Mesenchymal stem cell (in vitro differentiated cells and primary cell): ENCODE measurements around the gene ABAT.

Experiments used
- DNase-seq: peaks from one replicate; pipeline ENCODE4 v3.0.0-alpha.2; 2013
- H2AFZ ChIP-seq: one replicate; pipeline ENCODE4 v1.6.1; 2013; ENCODE audit warnings: low read depth, mild to moderate bottlenecking, control low read depth, inconsistent platforms, low read length, moderate library complexity
- H2AK5ac ChIP-seq: 2 replicates; pipeline ENCODE4 v1.6.1; 2013; ENCODE audit warnings: low read length, moderate library complexity, mild to moderate bottlenecking, inconsistent platforms; ENCODE audit not compliant: severe bottlenecking
- H2BK120ac ChIP-seq: one replicate; pipeline ENCODE4 v1.6.1; 2013; ENCODE audit warnings: low read depth, mild to moderate bottlenecking, inconsistent platforms, low read length, moderate library complexity
- H2BK12ac ChIP-seq, 2 experiments: one replicate each; pipeline ENCODE4 v1.6.1; 2013; ENCODE audit warnings: inconsistent platforms in 2 of 2, low read length in 2 of 2, mild to moderate bottlenecking in 2 of 2, moderate library complexity in 2 of 2, control low read depth in 1 of 2
- H2BK15ac ChIP-seq: one replicate; pipeline ENCODE4 v1.6.1; 2013; ENCODE audit warnings: mild to moderate bottlenecking, low read depth, inconsistent platforms; ENCODE audit not compliant: poor library complexity, severe bottlenecking
- H2BK5ac ChIP-seq: 2 replicates; pipeline ENCODE4 v1.6.1; 2013; ENCODE audit warnings: low read depth, mild to moderate bottlenecking, low read length, control low read depth, inconsistent platforms; ENCODE audit not compliant: poor library complexity, severe bottlenecking
- H3K14ac ChIP-seq, 2 experiments: one replicate each; pipeline ENCODE4 v1.6.1; 2013; ENCODE audit warnings: inconsistent platforms in 2 of 2, low read length in 2 of 2, control low read depth in 1 of 2, mild to moderate bottlenecking in 1 of 2, moderate library complexity in 1 of 2
- H3K18ac ChIP-seq, 2 experiments: one replicate each; pipeline ENCODE4 v1.6.1; 2013; ENCODE audit warnings: inconsistent platforms in 2 of 2, low read length in 2 of 2, control low read depth in 1 of 2, low read depth in 1 of 2, mild to moderate bottlenecking in 1 of 2
- H3K23ac ChIP-seq, 2 experiments: one replicate each; pipeline ENCODE4 v1.6.1; 2013; ENCODE audit warnings: inconsistent platforms in 2 of 2, low read length in 2 of 2, mild to moderate bottlenecking in 2 of 2, moderate library complexity in 2 of 2, control low read depth in 1 of 2
- H3K27ac ChIP-seq: 2 replicates; pipeline ENCODE4 v1.5.1; 2013; ENCODE audit warnings: mild to moderate bottlenecking, moderate library complexity, low read length, control low read depth, inconsistent platforms; ENCODE audit not compliant: poor library complexity, severe bottlenecking
- H3K27me3 ChIP-seq, 2 experiments: 2 replicates each; pipeline versions ENCODE4 v1.6.1 to v1.7.0; 2013; ENCODE audit warnings: low read length in 2 of 2, mild to moderate bottlenecking in 2 of 2, moderate library complexity in 2 of 2, control low read depth in 1 of 2, inconsistent platforms in 1 of 2; ENCODE audit not compliant: control insufficient read depth in 1 of 2, insufficient read depth in 1 of 2
- H3K36me3 ChIP-seq, 2 experiments: 2 replicates each; pipeline versions ENCODE4 v1.6.1 to v1.7.0; 2013; ENCODE audit warnings: low read length in 2 of 2, control low read depth in 1 of 2, inconsistent platforms in 1 of 2, low read depth in 1 of 2, mild to moderate bottlenecking in 1 of 2; ENCODE audit not compliant: insufficient read depth in 2 of 2, control insufficient read depth in 1 of 2
- H3K4ac ChIP-seq, 2 experiments: one replicate each; pipeline ENCODE4 v1.6.1; 2013; ENCODE audit warnings: inconsistent platforms in 2 of 2, low read length in 2 of 2, mild to moderate bottlenecking in 2 of 2, moderate library complexity in 2 of 2, control low read depth in 1 of 2, low read depth in 1 of 2
- H3K4me1 ChIP-seq: 2 replicates; pipeline ENCODE4 v1.6.1; 2013; ENCODE audit warnings: low read depth, low read length, control low read depth; ENCODE audit not compliant: control insufficient read depth, insufficient read depth
- H3K4me2 ChIP-seq: 2 replicates; pipeline ENCODE4 v1.6.1; 2013; ENCODE audit warnings: low read length, mild to moderate bottlenecking, inconsistent platforms; ENCODE audit not compliant: poor library complexity, severe bottlenecking
- H3K4me3 ChIP-seq, 2 experiments: 2 replicates each; pipeline versions ENCODE4 v1.5.1 to v1.7.0; 2013; ENCODE audit warnings: low read length in 2 of 2, mild to moderate bottlenecking in 2 of 2, control low read depth in 1 of 2, low read depth in 1 of 2; ENCODE audit not compliant: insufficient read depth in 1 of 2
- H3K79me1 ChIP-seq: replicated peaks from 2 replicates; pipeline ENCODE4 v1.6.1; 2013; ENCODE audit warnings: mild to moderate bottlenecking, control low read depth, low read length, inconsistent platforms; ENCODE audit not compliant: poor library complexity, severe bottlenecking
- H3K9ac ChIP-seq: 2 replicates; pipeline ENCODE4 v1.7.0; 2013; ENCODE audit warnings: mild to moderate bottlenecking, low read length, moderate library complexity
- H3K9me3 ChIP-seq: 2 replicates; pipeline ENCODE4 v1.7.0; 2013; ENCODE audit warnings: mild to moderate bottlenecking, low read length; ENCODE audit not compliant: control insufficient read depth
- H4K8ac ChIP-seq: one replicate; pipeline ENCODE4 v1.6.1; 2013; ENCODE audit warnings: inconsistent platforms, mild to moderate bottlenecking, low read length, moderate library complexity
- H4K91ac ChIP-seq: one replicate; pipeline ENCODE4 v1.6.1; 2013; ENCODE audit warnings: mild to moderate bottlenecking, low read length, inconsistent platforms
- WGBS: methylation state at CpG from one replicate; pipeline ENCODE4 v1.1.7; 2013; ENCODE audit warnings: mixed read lengths; 5-methylcytosine and 5-hydroxymethylcytosine counted together

ABAT gene

GRCh38 chr16:8736123-8736668 is 61.8 kb downstream of the ABAT start:
- H3K4me1 ChIP-seq = no peaks in the 10 kb centered on the region
- WGBS = 82% methylated on average over 7 of the region's 9 CpGs

GRCh38 chr16:8739151-8739550 is 64.7 kb downstream of the ABAT start:
- Histone ChIP-seq H2AK5ac (no peak overlapping the region), H3K4ac (no peak overlapping the region), H3K4me3 (no peak overlapping the region), H2BK15ac (no peak overlapping the region), H2AFZ (no peak overlapping the region), H3K4me2 (no peak overlapping the region), H3K27ac (no peak overlapping the region), H2BK5ac (no peak overlapping the region), H3K9me3 (no peaks in the 10 kb centered on the region), H3K36me3 (no peaks in the 10 kb centered on the region), H2BK120ac (no peak overlapping the region), H3K23ac (no peak overlapping the region), H3K4me1 (no peaks in the 10 kb centered on the region), H3K79me1 (no peaks in the 10 kb centered on the region), H2BK12ac (no peak overlapping the region), H3K18ac (no peak overlapping the region), H3K9ac (no peak overlapping the region), H4K91ac (no peak overlapping the region), H3K14ac (no peak overlapping the region), H3K27me3 (peaks cover 0 to 2% of the 10 kb centered on the region in 2 experiments), H4K8ac (no peak overlapping the region)
- WGBS = 85% methylated on average over 5 of the region's 6 CpGs
- DNase-seq = no peak

More at GRCh38 chr16:8736123-8736668, 61.8 kb downstream of the ABAT start:
- H3K9me3 ChIP-seq = no peaks in the 10 kb centered on the region
- no peak overlapping the region for H4K8ac ChIP-seq
- H3K79me1 ChIP-seq = no peaks in the 10 kb centered on the region
- H3K27ac ChIP-seq = no peak overlapping the region
- H3K4me2 ChIP-seq = no peak overlapping the region
- no peaks in the 10 kb centered on the region for H3K27me3 ChIP-seq
- no peak overlapping the region for H4K91ac ChIP-seq
- H2BK5ac ChIP-seq = no peak overlapping the region
- no peaks in the 10 kb centered on the region for H3K36me3 ChIP-seq
- no peak overlapping the region for H3K9ac ChIP-seq
- no peak overlapping the region for H3K14ac ChIP-seq
- H2AFZ ChIP-seq = no peak overlapping the region
- H3K4ac ChIP-seq = no peak overlapping the region
- no peak overlapping the region for H3K23ac ChIP-seq
- no peak for DNase-seq
- no peak overlapping the region for H3K4me3 ChIP-seq
- H2BK12ac ChIP-seq = no peak overlapping the region
- H2BK15ac ChIP-seq = no peak overlapping the region
- no peak overlapping the region for H3K18ac ChIP-seq
- H2AK5ac ChIP-seq = no peak overlapping the region
- H2BK120ac ChIP-seq = no peak overlapping the region

- Histone ChIP-seq H2BK5ac (no peak overlapping the region), H3K4me3 (no peak overlapping the region), H3K27ac (no peak overlapping the region), H2BK12ac (no peak overlapping the region), H2BK120ac (no peak overlapping the region), H4K91ac (no peak overlapping the region), H2BK15ac (no peak overlapping the region), H3K9ac (no peak overlapping the region), H3K4ac (no peak overlapping the region), H4K8ac (no peak overlapping the region), H3K4me1 (no peaks in the 10 kb centered on the region), H2AFZ (no peak overlapping the region), H3K23ac (no peak overlapping the region), H2AK5ac (no peak overlapping the region), H3K36me3 (no peaks in the 10 kb centered on the region), H3K18ac (no peak overlapping the region), H3K27me3 (peaks cover 0 to 2% of the 10 kb centered on the region in 2 experiments), H3K79me1 (no peaks in the 10 kb centered on the region), H3K9me3 (no peaks in the 10 kb centered on the region), H3K14ac (no peak overlapping the region), H3K4me2 (no peak overlapping the region)
- WGBS = 89% methylated on average over 11 of the region's 13 CpGs
- DNase-seq = no peak
Measured at GRCh38 chr16:8739989-8740704, 65.7 kb downstream of the ABAT start.

- H3K27ac ChIP-seq = no peak overlapping the region
- no peak overlapping the region for H3K9ac ChIP-seq
- H3K4me3 ChIP-seq = no peak overlapping the region
- no peak overlapping the region for H3K4me2 ChIP-seq
- H3K14ac ChIP-seq = no peak overlapping the region
- no peak overlapping the region for H2AK5ac ChIP-seq
- H2BK15ac ChIP-seq = no peak overlapping the region
- H3K4ac ChIP-seq = no peak overlapping the region
- H4K91ac ChIP-seq = no peak overlapping the region
- no peaks in the 10 kb centered on the region for H3K79me1 ChIP-seq
- H3K23ac ChIP-seq = no peak overlapping the region
- H3K4me1 ChIP-seq = no peaks in the 10 kb centered on the region
- no peak overlapping the region for H4K8ac ChIP-seq
- no peak overlapping the region for H2BK120ac ChIP-seq
- H3K36me3 ChIP-seq = no peaks in the 10 kb centered on the region
- WGBS = 67% methylated on average over 5 of the region's 6 CpGs
- H3K27me3 ChIP-seq = peaks cover 0 to 2% of the 10 kb centered on the region in 2 experiments
- H2BK12ac ChIP-seq = no peak overlapping the region
- H2AFZ ChIP-seq = no peak overlapping the region
- no peak for DNase-seq
- H2BK5ac ChIP-seq = no peak overlapping the region
- H3K9me3 ChIP-seq = no peaks in the 10 kb centered on the region
- no peak overlapping the region for H3K18ac ChIP-seq
Measured at GRCh38 chr16:8740775-8741355, 66.4 kb downstream of the ABAT start.
